MV-4-11 (cell line): ENCODE data around the gene PLPP4.

Source experiments
- DNase-seq: peaks from one replicate; lab custom pipeline; 2025; lab: John Stamatoyannopoulos, UW

PLPP4 gene

DNA sequence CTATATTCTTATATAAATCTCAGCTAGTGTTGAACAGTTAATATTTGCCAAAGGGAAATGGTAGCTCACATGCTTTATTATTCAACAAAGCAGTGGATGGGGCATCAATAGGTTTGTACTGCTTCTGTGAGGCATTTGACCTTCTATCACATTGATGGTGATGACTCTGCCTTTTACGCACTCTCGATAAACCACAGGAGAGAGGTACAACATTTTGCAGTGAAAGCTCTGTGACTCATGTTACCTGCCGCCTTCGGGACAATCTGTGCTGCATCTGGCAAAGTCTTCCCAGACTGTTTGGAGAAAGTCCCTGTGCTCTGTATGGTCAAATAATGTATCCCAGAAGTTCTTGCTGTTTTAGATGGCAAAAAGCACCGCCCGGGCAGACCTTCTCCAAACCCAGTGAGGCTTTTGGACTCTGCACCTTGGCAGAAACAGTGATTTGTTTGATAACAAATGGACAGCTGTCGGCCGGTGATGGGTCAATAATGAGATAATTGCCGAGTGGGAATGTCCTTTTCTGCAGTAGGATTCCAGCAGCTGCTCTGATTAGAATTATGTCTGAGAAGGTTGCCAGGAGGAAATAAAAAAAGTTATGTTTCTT, 61.0 kb downstream of the PLPP4 start:
- DNase-seq = no peak

GRCh38 chr10:120521880-120522279, 64.9 kb downstream of the PLPP4 start:
- no peak for DNase-seq

DNA sequence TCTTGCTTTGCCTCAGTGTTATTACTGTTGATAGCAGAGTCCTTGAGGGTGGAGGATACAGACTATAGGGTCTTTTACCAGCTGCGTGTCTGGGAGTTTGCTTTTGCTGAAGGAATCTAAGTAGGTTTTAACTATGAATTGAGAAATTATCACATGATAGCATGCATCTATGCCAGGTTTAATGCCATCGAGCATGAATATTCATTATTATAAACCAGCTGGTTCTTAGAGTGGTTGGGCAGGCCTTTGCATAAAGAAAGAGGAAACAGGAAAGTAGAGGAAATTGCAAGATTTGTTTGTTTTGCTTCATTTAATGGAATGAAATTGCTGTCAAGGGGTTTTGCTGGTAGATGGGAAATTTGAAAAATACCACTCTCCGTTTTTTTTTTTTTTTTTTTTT, 70.7 kb downstream of the PLPP4 start:
- no peak for DNase-seq

GRCh38 chr10:120530699-120531098, 73.7 kb downstream of the PLPP4 start:
- no peak for DNase-seq

DNA sequence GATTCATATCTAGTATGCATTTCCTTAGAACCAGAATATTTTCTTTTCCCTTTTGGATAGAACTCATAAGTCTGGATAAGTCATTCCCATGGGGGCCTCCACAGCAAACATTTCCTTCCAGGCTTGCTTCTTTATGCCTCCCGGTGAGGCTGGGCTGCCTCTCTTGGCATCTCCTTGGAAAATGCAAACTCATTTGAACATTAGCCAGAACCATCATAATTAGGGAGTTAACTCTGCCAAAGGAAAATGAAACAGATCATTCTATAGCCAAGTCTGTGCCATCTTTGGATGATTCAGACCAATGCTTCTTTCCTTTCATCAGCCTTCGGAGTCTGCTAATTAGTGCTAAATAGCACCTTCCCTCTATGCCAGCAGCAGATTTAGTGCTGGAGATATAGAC, 81.1 kb downstream of the PLPP4 start:
- no peak for DNase-seq

- peak; percentile 83 for DNase-seq
These were observed 82.0 kb downstream of the PLPP4 start for GRCh38 chr10:120539076-120539475.

GRCh38 chr10:120540486-120540885, 83.5 kb downstream of the PLPP4 start:
- no peak for DNase-seq

GRCh38 chr10:120541984-120542383, 85.0 kb downstream of the PLPP4 start:
- no peak for DNase-seq

DNA sequence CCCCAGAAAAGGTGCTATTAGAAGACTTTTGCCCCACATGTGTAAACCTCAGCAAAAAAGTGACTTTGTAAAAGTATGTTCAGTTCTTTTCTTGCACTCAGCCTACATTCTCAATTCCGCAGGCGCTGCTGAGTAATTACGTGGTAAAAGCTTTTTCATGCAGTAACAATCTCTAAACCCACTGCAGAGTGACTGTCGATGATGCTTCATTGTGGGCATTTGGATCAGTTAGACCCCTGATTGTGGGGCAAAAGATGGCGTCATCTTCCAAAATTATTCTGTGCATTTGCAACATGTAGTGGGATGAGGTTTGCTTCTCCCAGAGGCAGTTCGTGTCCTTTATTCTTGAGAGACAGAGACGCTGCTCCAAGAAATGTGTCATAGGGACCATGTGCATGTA, 85.6 kb downstream of the PLPP4 start:
- DNase-seq = no peak

DNA sequence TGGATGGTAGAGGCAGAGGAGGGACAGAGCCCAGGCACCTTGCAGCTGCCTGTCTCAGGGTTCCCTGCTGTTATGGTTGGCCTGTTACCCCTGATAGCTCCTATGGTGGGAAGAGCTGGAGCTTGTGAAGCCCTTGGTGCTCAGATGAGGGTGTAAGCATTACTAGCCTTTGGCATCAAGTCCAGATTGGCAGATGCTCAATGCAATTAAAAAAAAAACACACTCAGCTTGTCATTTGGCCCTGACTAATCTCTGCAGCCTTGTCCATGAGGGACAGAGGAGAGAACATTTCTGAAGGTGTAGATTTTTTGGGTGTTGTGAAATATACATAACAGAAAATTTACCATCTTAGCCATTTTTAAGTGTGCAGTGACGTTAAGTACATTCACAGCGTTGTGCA, 86.3 kb downstream of the PLPP4 start:
- DNase-seq = no peak

GRCh38 chr10:120548210-120548609, 91.2 kb downstream of the PLPP4 start:
- DNase-seq = no peak

GRCh38 chr10:120552262-120552661, 95.2 kb downstream of the PLPP4 start:
- no peak for DNase-seq

DNA sequence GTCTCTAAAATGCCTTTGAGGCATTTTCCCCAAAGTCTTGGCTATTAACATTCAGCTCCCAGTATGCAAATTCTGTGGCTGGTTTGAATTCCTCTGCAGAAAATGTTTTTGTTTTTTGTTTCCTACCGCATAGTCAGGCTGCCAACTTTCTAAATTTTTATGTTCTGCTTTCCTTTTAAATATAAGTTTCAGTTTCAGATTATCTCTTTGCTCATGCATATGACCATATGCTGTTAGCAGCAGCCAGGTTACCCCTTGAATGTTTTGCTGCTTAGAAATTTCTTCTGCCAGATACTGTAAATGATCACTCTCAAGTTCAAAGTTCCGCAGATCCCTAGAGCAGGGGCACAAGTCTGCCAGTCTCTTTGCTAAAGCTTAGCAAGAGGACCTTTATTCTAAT, 96.9 kb downstream of the PLPP4 start:
- no peak for DNase-seq

- DNase-seq = no peak
These were observed 98.4 kb downstream of the PLPP4 start for GRCh38 chr10:120555436-120555835.

- no peak for DNase-seq
These were observed 99.0 kb downstream of the PLPP4 start for GRCh38 chr10:120555842-120556532.

- no peak for DNase-seq
These were observed 100.3 kb downstream of the PLPP4 start for GRCh38 chr10:120557311-120557710.

DNA sequence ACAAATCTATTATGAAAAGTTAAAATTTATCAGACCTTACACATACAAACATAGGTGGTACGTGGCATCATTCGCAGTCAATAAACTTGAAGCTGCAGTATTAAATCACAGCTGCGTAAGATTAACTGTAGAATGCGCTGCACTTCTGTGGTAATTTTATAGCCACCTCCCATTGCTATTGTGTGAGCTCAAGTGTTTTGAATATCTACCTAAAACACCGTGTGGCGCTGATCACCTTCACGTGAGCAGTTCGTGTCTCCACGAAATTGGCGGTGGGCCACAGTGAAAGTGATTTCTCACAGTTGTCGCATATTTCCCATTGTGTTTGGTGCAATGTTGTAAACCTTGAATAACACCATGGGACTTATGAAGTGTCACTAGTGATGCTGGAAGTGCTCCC, 102.8 kb downstream of the PLPP4 start:
- no peak for DNase-seq

DNA sequence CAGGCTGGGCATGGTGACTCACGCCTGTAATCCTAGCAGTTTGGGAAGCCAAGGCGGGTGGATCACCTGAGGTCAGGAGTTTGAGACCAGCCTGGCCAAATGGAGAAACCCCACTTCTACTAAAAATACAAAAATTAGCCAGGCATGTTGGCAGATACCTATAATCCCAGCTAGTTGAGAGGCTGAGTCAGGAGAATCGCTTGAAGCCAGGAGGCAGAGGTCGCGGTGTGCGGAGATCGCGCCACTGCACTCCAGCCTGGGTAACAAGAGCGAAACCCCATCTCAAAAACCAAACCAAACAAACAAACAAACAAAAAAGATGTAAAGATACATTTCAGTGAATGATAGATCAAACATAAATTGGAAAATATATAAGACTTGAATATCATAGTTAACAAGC, 105.9 kb downstream of the PLPP4 start:
- DNase-seq = no peak

- DNase-seq = no peak
These were observed 113.4 kb downstream of the PLPP4 start for GRCh38 chr10:120570418-120570817.

- no peak for DNase-seq
These were observed 114.2 kb downstream of the PLPP4 start for GRCh38 chr10:120571266-120571665.

DNA sequence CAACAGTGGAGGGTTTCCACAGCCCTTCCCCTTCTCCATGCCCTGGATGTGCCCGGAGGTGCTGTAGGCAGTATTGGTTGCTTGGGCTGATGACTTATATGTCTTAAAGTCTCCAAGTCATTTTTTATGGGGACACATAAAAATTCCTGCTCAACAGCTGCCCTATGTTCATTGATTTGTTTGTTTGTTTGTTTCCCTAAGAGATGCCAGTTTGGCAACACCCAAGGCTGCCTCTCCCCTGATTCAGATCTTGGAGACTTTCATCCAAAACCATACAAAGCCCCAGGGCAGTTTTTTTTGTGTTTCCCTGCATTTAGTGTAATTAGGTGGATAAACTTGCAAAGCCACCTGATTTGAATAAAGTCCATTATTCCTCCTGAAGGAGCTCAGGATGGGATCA, 115.3 kb downstream of the PLPP4 start:
- DNase-seq = no peak

DNA sequence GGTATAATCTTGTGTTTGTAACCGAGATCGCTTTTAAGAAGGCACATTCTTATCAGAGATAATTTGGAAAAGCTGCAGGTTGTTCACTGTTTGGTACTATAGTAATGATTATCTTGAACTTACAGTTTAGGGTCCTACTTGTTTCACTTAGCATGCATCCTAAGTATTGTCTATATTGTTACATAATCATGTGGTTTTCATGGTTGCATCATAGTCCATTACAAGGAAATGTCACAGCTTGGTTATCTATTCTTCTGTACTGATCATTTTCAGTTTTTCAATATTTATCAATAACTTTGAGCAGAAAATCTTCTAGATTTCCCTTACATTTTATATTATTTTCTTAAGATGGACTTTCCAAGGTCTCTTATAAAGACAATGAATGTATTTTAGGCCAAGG, 116.3 kb downstream of the PLPP4 start:
- DNase-seq = peak; percentile 62

DNA sequence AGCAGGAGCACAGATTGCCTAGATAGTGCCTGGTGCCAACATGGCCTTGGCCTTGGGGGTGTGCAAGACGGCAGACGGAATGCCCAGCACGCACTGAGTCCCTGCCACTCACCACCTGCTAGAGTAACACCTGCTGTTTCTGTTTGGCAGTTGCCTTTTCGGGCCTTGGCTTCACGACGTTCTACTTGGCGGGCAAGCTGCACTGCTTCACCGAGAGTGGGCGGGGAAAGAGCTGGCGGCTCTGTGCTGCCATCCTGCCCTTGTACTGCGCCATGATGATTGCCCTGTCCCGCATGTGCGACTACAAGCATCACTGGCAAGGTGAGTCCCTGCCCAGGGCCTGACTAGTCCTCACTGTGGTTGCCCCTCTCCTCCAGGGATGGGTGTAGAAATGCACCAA, 118.0 kb downstream of the PLPP4 start:
- DNase-seq = no peak

GRCh38 chr10:120575411-120575810, 118.4 kb downstream of the PLPP4 start:
- DNase-seq = no peak
